Neural cell (in vitro differentiated cells): ENCODE data around the gene FHL1.

ENCODE experiments used
- CTCF ChIP-seq: fragments of 450-650 bp; IDR thresholded peaks from 2 replicates; pipeline ENCODE4 v1.5.1; 2014; ENCODE audit warnings: antibody characterized with exemption, mild to moderate bottlenecking, moderate library complexity; ENCODE audit not compliant: poor library complexity, severe bottlenecking
- EP300 ChIP-seq: fragments of 450-650 bp; conservative IDR thresholded peaks from 2 replicates; pipeline ENCODE4 v1.6.1; 2014; ENCODE audit warnings: antibody characterized with exemption, mild to moderate bottlenecking, moderate library complexity; ENCODE audit not compliant: poor library complexity, severe bottlenecking
- POLR2AphosphoS5 ChIP-seq: IDR thresholded peaks from 2 replicates; pipeline ENCODE4 v1.6.1; 2012
- RAD21 ChIP-seq: fragments of 450-650 bp; conservative IDR thresholded peaks from 2 replicates; pipeline ENCODE4 v1.6.1; 2014; ENCODE audit warnings: antibody characterized with exemption, mild to moderate bottlenecking, moderate library complexity
- TAF1 ChIP-seq: IDR thresholded peaks from 2 replicates; pipeline ENCODE4 v1.6.1; 2012; ENCODE audit warnings: low read depth

GRCh38 chrX:136202889-136203288 is 55.6 kb downstream of the FHL1 start:
- TF ChIP-seq RAD21 (no peak), CTCF (no peak), TAF1 (no peak), POLR2AphosphoS5 (no peak), EP300 (no peak)
